H1 (cell line): ENCODE data around the gene SLC24A3. TPM values are rescaled to one million over a fixed set of nuclear protein-coding genes. Genes with fewer than 3 reads are reported as not detected.

Experiments
- CTCF ChIA-PET: fragments of 300-600 bp; sonication (Branson Sonifier 250); formaldehyde crosslinking; loops from one replicate; lab custom pipeline; 2021; ENCODE audit not compliant: partially characterized antibody; lab: Charles Lee
- POLR2A ChIA-PET: fragments of 300-600 bp; sonication (Branson Sonifier 250); formaldehyde crosslinking; loops from one replicate; lab custom pipeline; 2021; ENCODE audit warnings: inconsistent platforms; ENCODE audit not compliant: partially characterized antibody; lab: Charles Lee
- DNase-seq, 2 experiments: peaks; one replicate each; pipeline versions ENCODE4 v3.0.0 to v3.0.0-alpha.2; 2010 to 2022; ENCODE audit warnings: low spot score in 2 of 2, low read depth in 1 of 2, mixed read lengths in 1 of 2
- FAIRE-seq: peaks from 2 replicates; lab custom pipeline; 2011; peaks lifted over from hg19 to GRCh38; lab: Jason Lieb, UNC
- H2AFZ ChIP-seq: 2 replicates; pipeline ENCODE4 v1.8.1; 2012; ENCODE audit warnings: low read length, inconsistent platforms
- H2AK5ac ChIP-seq: 2 replicates; pipeline ENCODE4 v1.6.1; 2013; ENCODE audit warnings: low read depth, low read length
- H2BK120ac ChIP-seq: replicated peaks from 2 replicates; pipeline ENCODE3; 2013; ENCODE audit warnings: low read depth, low read length, inconsistent platforms
- H2BK12ac ChIP-seq: 2 replicates; pipeline ENCODE4 v1.6.1; 2013; ENCODE audit warnings: low read depth, low read length
- H2BK15ac ChIP-seq: 2 replicates; pipeline ENCODE4 v1.6.1; 2013; ENCODE audit warnings: low read length
- H2BK20ac ChIP-seq: 2 replicates; pipeline ENCODE4 v1.6.1; 2013; ENCODE audit warnings: low read length
- H2BK5ac ChIP-seq: 2 replicates; pipeline ENCODE4 v1.6.1; 2013; ENCODE audit warnings: low read depth, low read length
- H3K14ac ChIP-seq: 2 replicates; pipeline ENCODE4 v1.6.1; 2013; ENCODE audit warnings: inconsistent platforms; ENCODE audit not compliant: insufficient read length
- H3K18ac ChIP-seq: 2 replicates; pipeline ENCODE4 v1.6.1; 2013; ENCODE audit warnings: low read length; ENCODE audit errors: extremely low read depth
- H3K23ac ChIP-seq: 2 replicates; pipeline ENCODE4 v1.6.1; 2013; ENCODE audit warnings: inconsistent platforms; ENCODE audit not compliant: insufficient read length
- H3K23me2 ChIP-seq: 2 replicates; pipeline ENCODE4 v1.6.1; 2013; ENCODE audit warnings: low read depth, low read length
- H3K27ac ChIP-seq: 2 replicates; pipeline ENCODE4 v1.6.1; 2011; ENCODE audit warnings: low read depth, low read length, inconsistent platforms
- H3K27me3 ChIP-seq, 4 experiments: replicated peaks in 1 of 4; 1 replicate in 1 of 4; 2 replicates in 3 of 4; pipeline versions ENCODE4 v1.6.1 to v1.8.1; 2011 to 2013; ENCODE audit warnings: low read length in 3 of 4, mild to moderate bottlenecking in 3 of 4, inconsistent platforms in 2 of 4, mixed read lengths in 2 of 4, moderate library complexity in 1 of 4; ENCODE audit not compliant: control insufficient read depth in 3 of 4, insufficient read depth in 3 of 4; ENCODE audit errors: extremely low read depth in 1 of 4
- H3K36me3 ChIP-seq, 4 experiments: 2 replicates each; pipeline versions ENCODE4 v1.6.1 to v1.8.1; 2011 to 2013; ENCODE audit warnings: mild to moderate bottlenecking in 4 of 4, low read length in 3 of 4, moderate library complexity in 2 of 4, control low read depth in 1 of 4, inconsistent platforms in 1 of 4; ENCODE audit not compliant: insufficient read depth in 4 of 4, control insufficient read depth in 2 of 4
- H3K4ac ChIP-seq: replicated peaks from 2 replicates; pipeline ENCODE3; 2013; ENCODE audit warnings: low read length, low read depth, mixed read lengths, inconsistent platforms; ENCODE audit not compliant: insufficient read length
- H3K4me1 ChIP-seq, 4 experiments: replicated peaks in 1 of 4; 1 replicate in 1 of 4; 2 replicates in 3 of 4; pipeline versions ENCODE4 v1.6.1 to v1.8.1; 2011 to 2013; ENCODE audit warnings: low read length in 3 of 4, inconsistent platforms in 2 of 4, mixed read lengths in 1 of 4; ENCODE audit not compliant: insufficient read depth in 4 of 4, control insufficient read depth in 3 of 4
- H3K4me2 ChIP-seq, 2 experiments: 2 replicates each; pipeline versions ENCODE4 v1.6.1 to v1.8.1; 2011 to 2013; ENCODE audit warnings: low read depth in 2 of 2, low read length in 2 of 2, control low read depth in 1 of 2, inconsistent platforms in 1 of 2, mild to moderate bottlenecking in 1 of 2; ENCODE audit not compliant: insufficient read depth in 1 of 2
- H3K4me3 ChIP-seq, 4 experiments: fragments of 200-600, 300-600 bp in 1 of 4; sonication (generic), shearing (Covaris generic), sonication (Bioruptor Twin) in 1 of 4; 2 replicates each; pipeline versions ENCODE4 v1.5.1 to v1.8.1; 2011 to 2016; ENCODE audit warnings: low read length in 4 of 4, low read depth in 3 of 4, control low read depth in 2 of 4, inconsistent platforms in 2 of 4, mild to moderate bottlenecking in 2 of 4, mixed read lengths in 1 of 4, moderate library complexity in 1 of 4; ENCODE audit not compliant: insufficient read depth in 2 of 4; ENCODE audit errors: extremely low read depth in 1 of 4
- H3K56ac ChIP-seq: replicated peaks from 2 replicates; pipeline ENCODE3; 2013; ENCODE audit warnings: low read depth, mild to moderate bottlenecking, mixed read lengths, low read length, inconsistent platforms; ENCODE audit not compliant: insufficient read length
- H3K79me1 ChIP-seq: 2 replicates; pipeline ENCODE4 v1.6.1; 2013; ENCODE audit warnings: low read depth, low read length, control low read depth
- H3K79me2 ChIP-seq, 2 experiments: 2 replicates each; pipeline versions ENCODE4 v1.6.1 to v1.8.1; 2012 to 2013; ENCODE audit warnings: low read length in 2 of 2, mild to moderate bottlenecking in 2 of 2, inconsistent platforms in 1 of 2; ENCODE audit not compliant: insufficient read depth in 2 of 2, control insufficient read depth in 1 of 2
- H3K9ac ChIP-seq, 4 experiments: replicated peaks in 1 of 4; 1 replicate in 1 of 4; 2 replicates in 3 of 4; pipeline versions ENCODE4 v1.6.1 to v1.8.1; 2011 to 2013; ENCODE audit warnings: low read depth in 3 of 4, low read length in 3 of 4, control low read depth in 2 of 4, mild to moderate bottlenecking in 2 of 4, moderate library complexity in 2 of 4, inconsistent platforms in 1 of 4; ENCODE audit errors: extremely low read depth in 1 of 4
- H3K9me3 ChIP-seq, 2 experiments: 2 replicates each; pipeline versions ENCODE4 v1.6.1 to v1.8.1; 2012 to 2013; ENCODE audit warnings: mild to moderate bottlenecking in 2 of 2, moderate library complexity in 2 of 2, control low read depth in 1 of 2, inconsistent platforms in 1 of 2, low read depth in 1 of 2, low read length in 1 of 2, mixed read lengths in 1 of 2; ENCODE audit not compliant: insufficient read depth in 2 of 2
- H4K20me1 ChIP-seq, 2 experiments: replicated peaks in 1 of 2; 2 replicates each; pipeline versions ENCODE3 to v1.8.1; 2011 to 2013; ENCODE audit warnings: inconsistent platforms in 2 of 2, low read length in 2 of 2, mild to moderate bottlenecking in 1 of 2; ENCODE audit not compliant: insufficient read depth in 2 of 2, control insufficient read depth in 1 of 2
- H4K5ac ChIP-seq: 2 replicates; pipeline ENCODE4 v1.6.1; 2013; ENCODE audit warnings: low read length, low read depth, mixed read lengths, inconsistent platforms; ENCODE audit not compliant: insufficient read length
- H4K8ac ChIP-seq: 2 replicates; pipeline ENCODE4 v1.8.0; 2013; ENCODE audit warnings: mild to moderate bottlenecking, moderate library complexity, low read length, inconsistent platforms; ENCODE audit not compliant: insufficient read depth; ENCODE audit errors: extremely low read depth
- H4K91ac ChIP-seq: replicated peaks from 2 replicates; pipeline ENCODE3; 2013; ENCODE audit warnings: low read length, mixed read lengths, inconsistent platforms; ENCODE audit not compliant: insufficient read length
- ATF3 ChIP-seq: IDR thresholded peaks from 2 replicates; pipeline ENCODE4 v1.6.1; 2011; ENCODE audit warnings: low read depth, mild to moderate bottlenecking, low read length; ENCODE audit not compliant: insufficient read depth
- CHD2 ChIP-seq: IDR thresholded peaks from 2 replicates; pipeline ENCODE4 v1.6.1; 2012; ENCODE audit warnings: low read length, improper control_type of control experiment
- CTBP2 ChIP-seq: IDR thresholded peaks from 2 replicates; pipeline ENCODE4 v1.7.0; 2011; ENCODE audit warnings: borderline replicate concordance, mild to moderate bottlenecking, moderate library complexity, mixed read lengths, low read length; ENCODE audit not compliant: insufficient read depth, insufficient read length
- FOSL1 ChIP-seq: IDR thresholded peaks from 2 replicates; pipeline ENCODE4 v1.6.1; 2011; ENCODE audit warnings: mild to moderate bottlenecking, low read depth, low read length, moderate library complexity; ENCODE audit not compliant: insufficient read depth
- GABPA ChIP-seq: IDR thresholded peaks from 2 replicates; pipeline ENCODE4 v1.6.1; 2011; ENCODE audit warnings: mild to moderate bottlenecking, low read length, moderate library complexity, borderline replicate concordance; ENCODE audit not compliant: insufficient read depth
- JUN ChIP-seq: IDR thresholded peaks from 2 replicates; pipeline ENCODE4 v1.6.1; 2011; ENCODE audit warnings: low read depth, mild to moderate bottlenecking, improper control_type of control experiment, low read length
- MAFK ChIP-seq: IDR thresholded peaks from 2 replicates; pipeline ENCODE4 v1.6.1; 2012; ENCODE audit warnings: low read depth, mild to moderate bottlenecking, improper control_type of control experiment, low read length
- PHF8 ChIP-seq: fragments of 200-600 bp; sonication (generic); conservative IDR thresholded peaks from 2 replicates; pipeline ENCODE4 v1.7.1; 2012; ENCODE audit warnings: low read depth, mild to moderate bottlenecking, inconsistent platforms, low read length, moderate library complexity
- RFX5 ChIP-seq: IDR thresholded peaks from 2 replicates; pipeline ENCODE4 v1.6.1; 2011; ENCODE audit warnings: low read depth, low read length, improper control_type of control experiment, borderline replicate concordance
- SAP30 ChIP-seq: fragments of 300-600 bp; sonication (generic); IDR thresholded peaks from 2 replicates; pipeline ENCODE4 v1.7.1; 2012; ENCODE audit warnings: low read length, moderate library complexity, mild to moderate bottlenecking, inconsistent platforms; ENCODE audit not compliant: insufficient read depth, insufficient replicate concordance
- TAF1 ChIP-seq: IDR thresholded peaks from 2 replicates; pipeline ENCODE4 v1.6.1; 2011; ENCODE audit warnings: mild to moderate bottlenecking, low read depth, low read length
- WGBS, 2 experiments: shearing (Covaris generic) in 1 of 2; methylation state at CpG; one replicate each; pipeline versions ENCODE4 v1.1.6 to v1.1.7; 2013 to 2015; ENCODE audit warnings: low lambda C conversion rate in 2 of 2, mixed read lengths in 2 of 2, inconsistent platforms in 1 of 2, low coverage in 1 of 2, missing lambda C conversion rate in 1 of 2; ENCODE audit not compliant: insufficient replicate concordance in 2 of 2, insufficient coverage in 1 of 2, insufficient read length in 1 of 2; ENCODE audit errors: extremely low coverage in 1 of 2, missing lambda C conversion rate in 1 of 2; 5-methylcytosine and 5-hydroxymethylcytosine counted together
- polyA plus RNA-seq, 7 experiments: library from polyadenylated mRNA; depleted of rRNA in 3 of 7; stranded (reverse) in 5 of 7; unstranded in 2 of 7; fragments of >200 nt in 5 of 7; fragments of 200-250 nt in 2 of 7; gene quantifications; 1 replicate in 5 of 7; 2 replicates in 1 of 7; 4 replicates in 1 of 7; pipeline versions ENCODE4 v1.2.1 to v1.2.3, GENCODE V29; 2011 to 2013; ENCODE audit warnings: missing spikeins in 2 of 7, mixed read lengths in 2 of 7
- total RNA-seq: library from RNA; stranded (reverse); fragmentation: NEBNext Ultra II Directional; extraction: Animal tissue kit (Norgen Biotek cat#: 25700); gene quantifications from 2 replicates; pipeline ENCODE4 v1.2.1, GENCODE V29; 2021

Gene SLC24A3
- total and polyA plus RNA-seq, 2 of the 8 experiments (the other 6 are each of a cell fraction or from before 2014, with no cell fraction given), result 4.5 to 6.3 TPM

GRCh38 chr20:19715986-19716385 lies 503.5 kb downstream of the SLC24A3 start:
- no peak overlapping the region for H4K91ac ChIP-seq
- H3K27me3 ChIP-seq, result no peaks in the 10 kb centered on the region
- no peak overlapping the region for H3K56ac ChIP-seq
- no peaks in the 10 kb centered on the region; a peak in 1 of 7 replicates for H3K4me1 ChIP-seq
- no peak overlapping the region for H3K4me2 ChIP-seq
- H4K20me1 ChIP-seq, result peaks cover 0 to 4% of the 10 kb centered on the region in 2 experiments
- no peak overlapping the region for H3K9ac ChIP-seq
- ChIA-PET CTCF (no interaction called here), POLR2A (no interaction called here)
- H3K36me3 ChIP-seq, result no peaks in the 10 kb centered on the region; a peak in 2 of 8 replicates
- H3K27ac ChIP-seq, result no peak overlapping the region
- H3K79me2 ChIP-seq, result no peaks in the 10 kb centered on the region
- no peaks in the 10 kb centered on the region for H3K79me1 ChIP-seq
- H2AFZ ChIP-seq, result no peak overlapping the region
- no peak overlapping the region for H2BK15ac ChIP-seq
- no peak overlapping the region for H2BK12ac ChIP-seq
- WGBS, 2 experiments, result 88% methylated on average over 3 of the region's 3 CpGs; no CpG with 5 or more reads in 1 of the 2 experiments
- TF ChIP-seq RFX5, result no peak
- TF ChIP-seq PHF8, result no peak
- no peak for TF ChIP-seq SAP30
- no peak for TF ChIP-seq FOSL1
- no peak for TF ChIP-seq ATF3
- TF ChIP-seq MAFK, result no peak
- TF ChIP-seq CHD2, result no peak
- TF ChIP-seq CTBP2, result no peak
- no peak for TF ChIP-seq GABPA
- TF ChIP-seq TAF1, result no peak
- TF ChIP-seq JUN, result no peak
- no peak overlapping the region for H3K23ac ChIP-seq
- H3K23me2 ChIP-seq, result peaks cover 3% of the 10 kb centered on the region; the same call in 1 of the 2 replicates
- no peak overlapping the region for H3K14ac ChIP-seq
- H2BK120ac ChIP-seq, result no peak overlapping the region
- DNase-seq (no peak), FAIRE-seq (no peak)
- no peak overlapping the region for H3K4me3 ChIP-seq
- no peak overlapping the region for H4K8ac ChIP-seq
- H2AK5ac ChIP-seq, result no peak overlapping the region
- H4K5ac ChIP-seq, result no peak overlapping the region
- no peak overlapping the region for H3K4ac ChIP-seq
- H2BK20ac ChIP-seq, result no peak overlapping the region
- H2BK5ac ChIP-seq, result no peak overlapping the region
- no peak overlapping the region for H3K18ac ChIP-seq
- H3K9me3 ChIP-seq, result peaks cover 0 to 17% of the 10 kb centered on the region in 2 experiments; a peak in 2 of 4 replicates
